ENCODE data around the gene CFAP210. TPM values are rescaled to one million over a fixed set of nuclear protein-coding genes. Genes with fewer than 3 reads are reported as not detected.

CFAP210 gene, protein sequence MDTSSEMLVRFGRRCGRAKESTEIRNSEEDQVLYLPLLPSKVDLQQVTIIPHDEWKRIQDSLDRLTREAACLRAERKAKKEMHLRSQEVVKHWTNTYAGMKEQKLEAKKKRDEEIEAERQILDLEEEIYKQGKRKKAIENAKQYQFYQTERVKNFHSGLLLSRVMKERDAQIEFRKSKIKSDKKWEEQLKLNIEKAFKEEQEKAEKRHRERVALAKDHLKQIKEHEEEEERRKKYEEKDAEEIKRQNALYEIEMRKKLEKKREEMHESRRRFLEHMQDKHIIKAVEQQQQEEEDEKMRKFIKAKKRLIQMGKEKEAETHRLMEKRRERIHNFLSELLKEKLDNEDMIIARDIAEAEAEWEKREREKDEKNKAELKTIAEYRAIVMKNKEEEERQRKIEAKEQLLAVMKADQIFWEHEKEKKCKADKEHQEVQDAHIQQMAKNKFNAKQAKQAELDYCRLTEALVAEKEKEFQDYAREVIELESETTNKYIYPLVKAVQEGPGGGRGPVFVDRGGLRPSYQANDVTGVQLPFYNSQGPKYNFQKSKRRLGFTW
- polyA plus RNA-seq = 0.13 TPM
- long read RNA-seq, donor 1 = 0 reads
- long read RNA-seq, donor 2, partial matches to known transcripts = 687 of 784 reads
- long read RNA-seq, donor 2, other reads (novel, unspliced or antisense) = 97 of 784 reads
- long read RNA-seq, donor 3 = 0 reads
- long read RNA-seq, donor 4 = 0 reads
- long read RNA-seq, donor 5 = 0 reads
- long read RNA-seq, donor 6 = 0 reads
- long read RNA-seq, donor 7 = 0 reads
- long read RNA-seq, donor 8 = 0 reads
- long read RNA-seq, donor 9, partial matches to known transcripts = 83 of 83 reads
- long read RNA-seq, donor 9, other reads (novel, unspliced or antisense) = 0 of 83 reads
- long read RNA-seq, donor 10 = 0 reads
- long read RNA-seq, donor 11 = 0 reads

DNA sequence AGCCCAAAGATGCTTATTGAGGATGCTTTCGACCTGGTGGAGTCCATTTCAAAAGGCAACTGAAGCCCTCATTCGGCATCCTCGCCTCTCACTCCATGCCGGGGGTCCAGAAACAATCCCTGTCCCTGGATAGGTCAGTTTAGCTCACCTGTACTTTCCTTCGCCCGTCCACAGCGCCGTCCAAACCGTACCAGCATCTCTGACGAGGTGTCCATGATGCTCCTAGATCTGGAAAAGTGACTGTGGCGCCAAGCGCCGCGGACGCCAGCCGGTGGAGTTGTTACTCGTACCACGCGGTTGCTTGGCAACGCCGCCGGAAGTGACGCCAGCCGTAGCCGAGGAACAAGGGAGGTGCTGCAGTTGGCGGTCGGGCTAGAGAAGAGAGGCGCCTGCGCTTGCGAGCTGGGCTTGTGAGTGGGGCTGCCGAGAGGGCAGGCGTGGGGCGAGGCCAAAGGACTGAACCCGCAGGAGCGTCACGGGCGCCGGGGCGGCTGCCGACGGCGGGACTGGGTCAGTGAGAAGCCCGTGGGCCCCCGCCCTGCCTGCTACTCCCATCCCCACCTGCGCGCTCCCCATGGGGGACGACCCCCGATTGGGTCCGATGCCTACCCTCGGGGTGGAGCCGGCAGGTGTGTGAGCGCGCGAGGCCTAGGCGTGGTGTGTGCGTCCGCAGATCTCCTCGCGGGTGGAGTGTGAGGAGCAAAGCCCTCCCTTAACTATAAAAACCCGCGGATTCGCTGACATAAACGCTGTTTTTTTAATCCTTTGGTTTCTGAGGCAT is at the start of gene CFAP210, which contains the start of gene PHOSPHO2:
CFAP210 (minus strand) TSS at position 293 of the 781 bp plus-strand sequence; CDS start at position 215, 78 bp downstream.
PHOSPHO2 (plus strand) TSS at position 357 of the 781 bp plus-strand sequence. CDS start 6,503 bp downstream, outside the sequence.
- Histone ChIP-seq H3K9me3 (ENCODE audit: control insufficient read depth, low read depth, low read length) (no peaks in the 10 kb centered on the region), H3K36me3 (ENCODE audit: control insufficient read depth, insufficient read depth, low read length) (peaks cover 4% of the 10 kb centered on the region), H3K4me3 (ENCODE audit: low read length) (peak within 1 kb of the TSS; percentile 87), H3K4me1 (ENCODE audit: control insufficient read depth, insufficient read depth, low read length) (peaks cover 5% of the 10 kb centered on the region), H3K27ac (ENCODE audit: low read length) (peak within 1 kb of the TSS; percentile 96), H3K27me3 (ENCODE audit: control insufficient read depth, insufficient read depth, low read length) (no peaks in the 10 kb centered on the region)
- peak; percentile 98 to 99 for DNase-seq
- 0% methylated on average over 2 of the region's 63 CpGs for WGBS (ENCODE audit: insufficient coverage, low lambda C conversion rate)

DNA sequence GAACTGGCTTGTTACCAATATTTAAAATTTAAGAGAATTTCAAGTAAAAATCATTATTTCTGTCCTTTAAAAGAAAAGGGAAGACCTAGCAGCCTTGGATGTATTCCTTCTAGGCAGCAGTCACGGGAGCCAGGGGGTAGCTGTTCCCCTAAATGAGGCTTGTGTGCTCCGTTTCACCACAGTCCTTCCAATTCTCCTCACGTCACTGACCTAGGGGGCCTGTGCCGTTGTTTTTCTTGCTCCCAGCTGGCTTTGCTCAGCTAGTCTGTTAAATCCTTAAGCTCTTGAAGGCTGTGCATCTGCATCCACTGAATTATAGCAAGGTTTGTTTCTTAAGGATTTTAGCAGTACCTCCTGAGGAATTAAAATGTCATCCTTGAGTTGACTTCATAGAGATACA is 49.3 kb upstream of the CFAP210 start:
- Histone ChIP-seq H3K4me1 (ENCODE audit: control insufficient read depth, insufficient read depth, low read length) (peaks cover 8% of the 10 kb centered on the region), H3K9me3 (ENCODE audit: control insufficient read depth, low read depth, low read length) (no peaks in the 10 kb centered on the region), H3K27ac (ENCODE audit: low read length) (no peak overlapping the region), H3K27me3 (ENCODE audit: control insufficient read depth, insufficient read depth, low read length) (no peaks in the 10 kb centered on the region), H3K36me3 (ENCODE audit: control insufficient read depth, insufficient read depth, low read length) (peaks cover 54% of the 10 kb centered on the region), H3K4me3 (ENCODE audit: low read length) (no peak overlapping the region)
- no CpG with 5 or more reads among the region's 4 CpGs for WGBS (ENCODE audit: insufficient coverage, low lambda C conversion rate)
- DNase-seq = no peak

DNA sequence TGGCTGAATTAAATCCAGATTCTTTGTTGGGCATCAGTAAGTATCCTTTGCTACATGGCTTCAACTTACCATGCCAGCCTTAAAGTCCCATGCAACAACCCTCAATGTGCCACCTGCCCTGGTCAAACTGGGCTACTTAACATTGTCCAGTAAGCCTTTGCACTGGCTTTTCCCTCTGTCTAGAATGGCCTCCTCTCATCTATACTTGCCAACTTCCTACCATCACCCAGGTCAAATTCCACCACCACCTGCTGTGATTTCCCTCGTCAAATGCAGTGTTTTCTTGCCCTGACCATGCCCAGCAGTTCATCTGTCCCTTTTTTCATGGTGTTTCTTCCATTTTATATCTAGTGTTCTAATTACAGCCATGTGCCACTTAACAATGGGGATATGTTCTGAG is 45.1 kb upstream of the CFAP210 start:
- Histone ChIP-seq H3K27me3 (ENCODE audit: control insufficient read depth, insufficient read depth, low read length) (no peaks in the 10 kb centered on the region), H3K4me3 (ENCODE audit: low read length) (no peak overlapping the region), H3K9me3 (ENCODE audit: control insufficient read depth, low read depth, low read length) (no peaks in the 10 kb centered on the region), H3K36me3 (ENCODE audit: control insufficient read depth, insufficient read depth, low read length) (peaks cover 25% of the 10 kb centered on the region), H3K4me1 (ENCODE audit: control insufficient read depth, insufficient read depth, low read length) (peaks cover 23% of the 10 kb centered on the region), H3K27ac (ENCODE audit: low read length) (no peak overlapping the region)
- 20% methylated on average over 1 of the region's 1 CpG for WGBS (ENCODE audit: insufficient coverage, low lambda C conversion rate)
- DNase-seq = no peak

DNA sequence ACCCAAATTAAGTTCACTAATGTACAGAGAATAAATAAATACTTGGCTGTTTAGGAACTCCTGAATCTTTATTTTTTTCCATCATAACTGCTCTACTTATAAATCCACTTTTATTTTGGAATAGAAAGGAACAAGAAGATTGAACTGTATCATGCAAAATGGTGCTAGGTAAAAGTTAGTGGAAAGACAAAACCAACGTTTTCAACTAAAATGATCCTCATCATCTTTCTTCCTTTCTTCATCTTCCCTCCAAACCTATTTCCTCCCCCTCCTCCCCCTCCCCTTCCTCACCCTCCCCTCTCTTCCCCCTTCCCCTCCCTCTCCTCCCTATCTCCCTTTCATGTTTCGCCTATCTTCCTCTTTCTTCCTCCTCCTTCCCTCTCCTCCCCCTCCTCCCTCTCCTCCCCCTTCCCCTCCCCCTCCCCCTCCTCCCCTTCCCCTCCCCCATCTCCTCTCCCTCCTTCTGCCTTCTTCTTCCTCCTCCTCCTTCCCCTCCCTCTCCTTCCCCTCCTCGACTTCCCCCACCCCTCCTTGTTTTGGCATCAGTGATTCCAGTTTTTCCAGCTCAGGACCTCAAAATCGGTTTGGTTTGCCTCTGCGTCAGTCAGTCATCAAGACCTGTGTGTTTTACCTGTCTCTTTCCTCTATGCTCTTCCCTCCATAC is 44.5 kb upstream of the CFAP210 start:
- WGBS (ENCODE audit: insufficient coverage, low lambda C conversion rate) = 90% methylated on average over 2 of the region's 5 CpGs
- H3K9me3 ChIP-seq (ENCODE audit: control insufficient read depth, low read depth, low read length) = no peaks in the 10 kb centered on the region
- H3K27me3 ChIP-seq (ENCODE audit: control insufficient read depth, insufficient read depth, low read length) = no peaks in the 10 kb centered on the region
- no peak overlapping the region for H3K27ac ChIP-seq (ENCODE audit: low read length)
- no peak for DNase-seq
- H3K4me3 ChIP-seq (ENCODE audit: low read length) = no peak overlapping the region
- peaks cover 23% of the 10 kb centered on the region for H3K4me1 ChIP-seq (ENCODE audit: control insufficient read depth, insufficient read depth, low read length)
- H3K36me3 ChIP-seq (ENCODE audit: control insufficient read depth, insufficient read depth, low read length) = peaks cover 21% of the 10 kb centered on the region

DNA sequence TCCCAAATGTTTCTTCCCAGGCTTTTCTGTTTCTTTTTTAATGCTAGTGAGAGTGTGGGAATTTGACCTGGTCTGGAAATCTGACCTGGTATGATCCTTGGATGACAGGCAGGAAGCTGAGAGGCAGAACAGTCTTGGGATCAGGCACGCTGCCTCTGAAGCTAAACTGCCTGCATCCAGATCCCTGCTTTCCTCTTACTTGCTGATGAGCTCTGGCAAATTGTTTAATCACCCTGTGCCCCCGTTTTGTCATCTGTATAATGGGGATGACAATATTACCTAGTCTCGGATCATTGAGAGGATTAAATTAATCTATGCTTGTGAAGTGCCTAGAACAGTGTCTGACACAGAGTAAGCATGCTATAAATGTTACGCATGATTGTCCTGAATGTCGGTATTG is 42.7 kb upstream of the CFAP210 start:
- H3K27ac ChIP-seq (ENCODE audit: low read length) = peak overlapping the region; percentile 14
- WGBS (ENCODE audit: insufficient coverage, low lambda C conversion rate) = 90% methylated on average over 2 of the region's 5 CpGs
- H3K4me1 ChIP-seq (ENCODE audit: control insufficient read depth, insufficient read depth, low read length) = peaks cover 23% of the 10 kb centered on the region
- no peaks in the 10 kb centered on the region for H3K9me3 ChIP-seq (ENCODE audit: control insufficient read depth, low read depth, low read length)
- H3K36me3 ChIP-seq (ENCODE audit: control insufficient read depth, insufficient read depth, low read length) = peaks cover 8% of the 10 kb centered on the region
- no peaks in the 10 kb centered on the region for H3K27me3 ChIP-seq (ENCODE audit: control insufficient read depth, insufficient read depth, low read length)
- H3K4me3 ChIP-seq (ENCODE audit: low read length) = peak overlapping the region; percentile 6
- no peak for DNase-seq

DNA sequence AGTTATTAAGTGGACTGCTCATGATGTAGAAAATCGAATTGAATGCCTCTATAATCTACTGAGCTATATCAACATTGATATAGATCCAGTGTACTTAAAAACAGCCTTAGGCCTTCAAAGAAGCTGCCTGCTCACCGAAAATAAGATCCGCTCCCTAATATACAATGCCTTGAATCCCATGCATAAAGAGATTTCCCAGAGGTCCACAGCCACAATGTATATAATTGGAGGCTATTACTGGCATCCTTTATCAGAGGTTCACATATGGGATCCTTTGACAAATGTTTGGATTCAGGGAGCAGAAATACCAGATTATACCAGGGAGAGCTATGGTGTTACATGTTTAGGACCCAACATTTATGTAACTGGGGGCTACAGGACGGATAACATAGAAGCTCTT is 41.4 kb upstream of the CFAP210 start:
- WGBS (ENCODE audit: insufficient coverage, low lambda C conversion rate) = no CpG with 5 or more reads among the region's 4 CpGs
- no peaks in the 10 kb centered on the region for H3K9me3 ChIP-seq (ENCODE audit: control insufficient read depth, low read depth, low read length)
- no peak overlapping the region for H3K27ac ChIP-seq (ENCODE audit: low read length)
- H3K36me3 ChIP-seq (ENCODE audit: control insufficient read depth, insufficient read depth, low read length) = no peaks in the 10 kb centered on the region
- H3K27me3 ChIP-seq (ENCODE audit: control insufficient read depth, insufficient read depth, low read length) = no peaks in the 10 kb centered on the region
- no peak for DNase-seq
- no peak overlapping the region for H3K4me3 ChIP-seq (ENCODE audit: low read length)
- H3K4me1 ChIP-seq (ENCODE audit: control insufficient read depth, insufficient read depth, low read length) = peaks cover 23% of the 10 kb centered on the region

DNA sequence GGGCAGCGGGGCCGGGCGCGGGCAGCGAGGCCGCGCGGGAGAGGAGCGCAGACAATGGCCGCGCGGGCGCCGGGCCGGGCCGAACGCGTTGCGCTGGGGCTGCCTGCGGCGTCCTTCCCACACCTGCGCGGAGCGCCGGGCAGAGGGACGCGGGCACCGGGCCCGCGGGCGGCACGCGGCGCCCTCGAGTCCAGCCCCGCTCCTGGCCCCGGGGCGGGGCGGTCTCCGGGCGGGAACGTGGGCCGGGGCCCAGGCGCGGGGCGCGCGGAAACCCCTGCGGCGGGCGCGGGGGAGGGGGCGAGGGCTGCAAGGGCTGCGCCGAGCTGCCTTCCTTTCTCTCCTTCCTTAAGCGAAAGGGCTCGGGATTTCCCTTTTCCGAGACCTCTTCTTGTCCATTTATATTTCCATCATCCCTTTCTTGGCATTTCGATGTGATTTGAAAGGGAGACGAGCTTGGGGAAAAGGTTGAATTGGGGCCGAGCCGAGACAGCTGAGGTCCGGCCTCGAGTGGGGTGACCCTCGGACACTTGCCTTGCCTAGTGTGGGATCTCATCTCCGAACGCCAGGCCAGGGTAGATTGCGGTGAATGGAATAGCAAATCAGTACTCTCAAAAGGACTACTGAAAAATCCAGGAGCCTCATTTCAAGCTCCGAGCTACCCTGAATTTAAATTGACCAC is 40.1 kb upstream of the CFAP210 start:
- WGBS (ENCODE audit: insufficient coverage, low lambda C conversion rate) = 0% methylated on average over 5 of the region's 69 CpGs
- no peaks in the 10 kb centered on the region for H3K9me3 ChIP-seq (ENCODE audit: control insufficient read depth, low read depth, low read length)
- H3K27me3 ChIP-seq (ENCODE audit: control insufficient read depth, insufficient read depth, low read length) = no peaks in the 10 kb centered on the region
- peak overlapping the region; percentile 57 for H3K4me3 ChIP-seq (ENCODE audit: low read length)
- H3K4me1 ChIP-seq (ENCODE audit: control insufficient read depth, insufficient read depth, low read length) = peaks cover 18% of the 10 kb centered on the region
- no peaks in the 10 kb centered on the region for H3K36me3 ChIP-seq (ENCODE audit: control insufficient read depth, insufficient read depth, low read length)
- peak in 1 of 2 donors; percentile 64 for DNase-seq
- H3K27ac ChIP-seq (ENCODE audit: low read length) = peak overlapping the region; percentile 34

DNA sequence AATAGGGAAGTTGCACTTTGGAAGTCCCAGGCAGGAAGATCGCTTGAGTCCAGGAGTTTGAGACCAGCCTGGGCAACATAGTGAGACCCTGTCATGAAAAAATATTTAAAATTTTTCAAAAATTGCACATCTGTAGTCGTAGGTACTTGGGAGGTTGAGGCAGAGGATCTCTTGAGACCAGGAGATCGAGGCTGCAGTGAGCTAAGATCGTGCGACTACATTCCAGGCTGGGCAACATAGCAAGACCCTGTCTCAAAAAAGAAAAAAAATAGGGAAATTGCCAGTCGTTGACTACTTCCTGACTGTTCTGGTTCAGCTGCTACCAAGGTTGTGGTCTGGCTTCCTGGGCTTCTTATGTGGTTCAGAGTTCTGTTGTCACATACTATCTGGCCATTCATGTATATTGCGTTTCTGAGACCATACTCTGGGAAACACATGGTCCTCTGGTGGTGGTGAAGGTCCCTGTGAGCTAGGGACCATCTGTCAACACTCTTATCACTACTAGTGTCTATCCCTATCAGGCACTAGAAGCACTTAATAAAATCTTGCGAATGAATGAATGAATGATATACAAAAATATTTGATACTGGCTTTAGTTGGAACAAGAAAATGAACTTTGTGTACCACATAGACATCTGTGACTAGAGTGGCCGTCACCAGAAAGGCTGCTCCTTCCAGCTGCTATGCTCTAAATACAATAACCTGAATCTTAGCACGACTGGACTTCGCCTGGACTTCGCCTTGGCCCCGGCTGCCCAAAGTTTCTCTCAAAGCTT is 38.6 kb upstream of the CFAP210 start:
- peaks cover 15% of the 10 kb centered on the region for H3K4me1 ChIP-seq (ENCODE audit: control insufficient read depth, insufficient read depth, low read length)
- no peaks in the 10 kb centered on the region for H3K9me3 ChIP-seq (ENCODE audit: control insufficient read depth, low read depth, low read length)
- H3K4me3 ChIP-seq (ENCODE audit: low read length) = peak overlapping the region; percentile 57
- DNase-seq = no peak
- H3K27me3 ChIP-seq (ENCODE audit: control insufficient read depth, insufficient read depth, low read length) = no peaks in the 10 kb centered on the region
- 80% methylated on average over 2 of the region's 13 CpGs for WGBS (ENCODE audit: insufficient coverage, low lambda C conversion rate)
- H3K27ac ChIP-seq (ENCODE audit: low read length) = peak overlapping the region; percentile 78
- H3K36me3 ChIP-seq (ENCODE audit: control insufficient read depth, insufficient read depth, low read length) = no peaks in the 10 kb centered on the region

DNA sequence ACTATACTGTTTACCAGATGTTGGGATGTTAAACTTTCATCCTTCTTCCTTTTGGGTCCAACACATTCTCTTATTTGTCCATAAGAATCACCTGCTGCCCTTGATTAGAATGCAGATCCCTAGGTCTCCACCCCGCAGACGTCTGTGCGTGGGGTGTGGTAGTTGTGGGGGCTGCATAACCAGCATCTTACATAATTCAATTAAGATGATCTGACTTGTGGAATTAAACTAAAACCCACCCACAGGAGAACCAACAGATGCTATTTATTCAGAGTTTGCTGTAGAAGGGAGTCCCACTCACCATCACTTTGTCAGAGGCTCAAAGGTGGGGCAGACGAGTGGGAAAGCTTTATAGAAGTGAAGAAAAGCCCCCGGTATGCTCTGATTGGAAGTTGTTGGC is 37.9 kb upstream of the CFAP210 start:
- WGBS (ENCODE audit: insufficient coverage, low lambda C conversion rate) = no CpG with 5 or more reads among the region's 5 CpGs
- Histone ChIP-seq H3K4me3 (ENCODE audit: low read length) (no peak overlapping the region), H3K9me3 (ENCODE audit: control insufficient read depth, low read depth, low read length) (no peaks in the 10 kb centered on the region), H3K27ac (ENCODE audit: low read length) (no peak overlapping the region), H3K4me1 (ENCODE audit: control insufficient read depth, insufficient read depth, low read length) (peaks cover 13% of the 10 kb centered on the region), H3K36me3 (ENCODE audit: control insufficient read depth, insufficient read depth, low read length) (no peaks in the 10 kb centered on the region), H3K27me3 (ENCODE audit: control insufficient read depth, insufficient read depth, low read length) (no peaks in the 10 kb centered on the region)
- no peak for DNase-seq

Data from large intestine (tissue), 12 donors.